Neutrophil (primary cell): ENCODE data around the gene CYFIP1.

Source experiments
- H3K27ac ChIP-seq: fragments of 200-600 bp; sonication (generic); 2 replicates; pipeline ENCODE4 v1.5.1; 2016; ENCODE audit warnings: mild to moderate bottlenecking, moderate library complexity
- H3K27me3 ChIP-seq: fragments of 200-600 bp; sonication (generic); 2 replicates; pipeline ENCODE4 v1.6.0; 2016; ENCODE audit warnings: mild to moderate bottlenecking
- H3K36me3 ChIP-seq: fragments of 200-600 bp; sonication (generic); 2 replicates; pipeline ENCODE4 v1.5.1; 2017
- H3K4me1 ChIP-seq, 2 experiments: fragments of 200-600 bp in 1 of 2; sonication (generic) in 1 of 2; 1 replicate in 1 of 2; 2 replicates in 1 of 2; pipeline versions ENCODE4 v1.5.1 to v1.6.1; 2013 to 2016; ENCODE audit warnings: low read depth in 1 of 2, low read length in 1 of 2, mild to moderate bottlenecking in 1 of 2, moderate library complexity in 1 of 2; ENCODE audit not compliant: control insufficient read depth in 1 of 2, insufficient read depth in 1 of 2
- H3K4me3 ChIP-seq, 2 experiments: fragments of 200-600 bp in 1 of 2; sonication (generic) in 1 of 2; 1 replicate in 1 of 2; 2 replicates in 1 of 2; pipeline ENCODE4 v1.5.1; 2013 to 2016; ENCODE audit warnings: low read depth in 1 of 2, low read length in 1 of 2, mild to moderate bottlenecking in 1 of 2, moderate library complexity in 1 of 2
- H3K9me3 ChIP-seq: fragments of 200-600 bp; sonication (generic); 2 replicates; pipeline ENCODE4 v1.5.1; 2016
- CTCF ChIP-seq: fragments of 200-600 bp; sonication (generic); IDR thresholded peaks from 2 replicates; pipeline ENCODE4 v1.5.1; 2016; ENCODE audit warnings: antibody characterized with exemption

Gene CYFIP1

GRCh38 chr15:22846073-22846472 lies 134.1 kb downstream of the CYFIP1 start:
- Histone ChIP-seq H3K36me3 (peaks cover 55% of the 10 kb centered on the region), H3K27me3 (no peaks in the 10 kb centered on the region), H3K4me1 (peaks cover 19 to 21% of the 10 kb centered on the region in 2 experiments), H3K4me3 (no peak overlapping the region), H3K9me3 (no peaks in the 10 kb centered on the region), H3K27ac (no peak overlapping the region)
- no peak for TF ChIP-seq CTCF

- peaks cover 48% of the 10 kb centered on the region for H3K36me3 ChIP-seq
- peaks cover 26 to 27% of the 10 kb centered on the region in 2 experiments for H3K4me1 ChIP-seq
- peak overlapping the region; percentile 3 for H3K27ac ChIP-seq
- no peaks in the 10 kb centered on the region for H3K27me3 ChIP-seq
- no peak overlapping the region for H3K4me3 ChIP-seq
- TF ChIP-seq CTCF: no peak
- H3K9me3 ChIP-seq: no peaks in the 10 kb centered on the region
These were observed 134.8 kb downstream of the CYFIP1 start for GRCh38 chr15:22845289-22845900.

- Histone ChIP-seq H3K4me3 (no peak overlapping the region), H3K27me3 (no peaks in the 10 kb centered on the region), H3K36me3 (peaks cover 40% of the 10 kb centered on the region), H3K27ac (peak overlapping the region; percentile 3), H3K9me3 (no peaks in the 10 kb centered on the region), H3K4me1 (peaks cover 31 to 34% of the 10 kb centered on the region in 2 experiments)
- TF ChIP-seq CTCF: no peak
These were observed 135.5 kb downstream of the CYFIP1 start for GRCh38 chr15:22844421-22845288.

- peak overlapping the region; percentile 99 for H3K27ac ChIP-seq
- TF ChIP-seq CTCF: no peak
- peaks cover 40 to 44% of the 10 kb centered on the region in 2 experiments for H3K4me1 ChIP-seq
- H3K36me3 ChIP-seq: peaks cover 4% of the 10 kb centered on the region
- no peaks in the 10 kb centered on the region for H3K27me3 ChIP-seq
- H3K4me3 ChIP-seq: peak overlapping the region; percentile 90 to 98
- no peaks in the 10 kb centered on the region for H3K9me3 ChIP-seq
These were observed 141.0 kb downstream of the CYFIP1 start for GRCh38 chr15:22839046-22839695.

- peak; percentile 45 for TF ChIP-seq CTCF
- no peaks in the 10 kb centered on the region for H3K27me3 ChIP-seq
- peak within 1 kb of the TSS; percentile 99 for H3K27ac ChIP-seq
- H3K4me1 ChIP-seq: peaks cover 40 to 44% of the 10 kb centered on the region in 2 experiments
- no peaks in the 10 kb centered on the region for H3K9me3 ChIP-seq
- peak within 1 kb of the TSS; percentile 90 to 98 for H3K4me3 ChIP-seq
- H3K36me3 ChIP-seq: peaks cover 4% of the 10 kb centered on the region
These were observed 141.7 kb downstream of the CYFIP1 start, which contains the start of gene NIPA2 for GRCh38 chr15:22838292-22839042. Gene NIPA2, plus strand, starts transcription at chr15:22838666. Its CDS starts 13,066 bp downstream, at chr15:22851732.
